B cell (primary cell): ENCODE results near the gene ADRB1. TPM values are rescaled to one million over a fixed set of nuclear protein-coding genes. Genes with fewer than 3 reads are reported as not detected.

Experiments
- ATAC-seq: fragments of 200-7000 bp; cut with Tn5 transposase; one replicate; pipeline ENCODE4 v1.10.0; 2021; ENCODE audit warnings: low read depth, mild to moderate bottlenecking, moderate number of reproducible peaks, moderate library complexity
- CTCF ChIA-PET: fragments of 350-600 bp; sonication (Branson Sonifier 250); formaldehyde crosslinking; loops from one replicate; lab custom pipeline; 2021; ENCODE audit warnings: antibody characterized with exemption, inconsistent platforms; lab: Charles Lee
- POLR2A ChIA-PET: fragments of 350-600 bp; sonication (Branson Sonifier 250); formaldehyde crosslinking; loops from one replicate; lab custom pipeline; 2021; ENCODE audit warnings: antibody characterized with exemption; lab: Charles Lee
- DNase-seq: peaks from one replicate; pipeline ENCODE4 v3.0.0; 2013
- H2AFZ ChIP-seq: 2 replicates; pipeline ENCODE4 v1.6.1; 2012; ENCODE audit warnings: mild to moderate bottlenecking, low read depth, low read length; ENCODE audit not compliant: insufficient read depth, poor library complexity, severe bottlenecking
- H3K27ac ChIP-seq, 2 donors: 1 replicate in 1 of 2; 2 replicates in 1 of 2; pipeline ENCODE4 v1.5.1; 2012 to 2013; ENCODE audit warnings: low read length in 2 of 2, mild to moderate bottlenecking in 2 of 2, moderate library complexity in 1 of 2
- H3K27me3 ChIP-seq, 4 experiments: fragments of 200-600 bp in 1 of 4; sonication (generic) in 1 of 4; replicated peaks in 1 of 4; 1 replicate in 2 of 4; 2 replicates in 2 of 4; pipeline versions ENCODE4 v1.6.1 to v1.7.0; 2013 to 2016; ENCODE audit warnings: low read length in 3 of 4, mild to moderate bottlenecking in 2 of 4, mixed read lengths in 1 of 4, moderate library complexity in 1 of 4; ENCODE audit not compliant: insufficient read depth in 4 of 4, control insufficient read depth in 3 of 4; ENCODE audit errors: control extremely low read depth in 1 of 4
- H3K36me3 ChIP-seq, 2 experiments: replicated peaks in 1 of 2; 1 replicate in 1 of 2; 2 replicates in 1 of 2; pipeline versions ENCODE4 v1.6.1 to v1.7.1; 2013; ENCODE audit warnings: low read length in 1 of 2; ENCODE audit not compliant: insufficient read depth in 2 of 2, control insufficient read depth in 1 of 2; ENCODE audit errors: control extremely low read depth in 1 of 2, extremely low read depth in 1 of 2
- H3K4me1 ChIP-seq, 2 donors: fragments of 200-600 bp in 1 of 2; sonication (generic) in 1 of 2; 1 replicate in 1 of 2; 2 replicates in 1 of 2; pipeline versions ENCODE4 v1.5.1 to v1.6.1; 2013 to 2017; ENCODE audit warnings: low read length in 2 of 2; ENCODE audit not compliant: control insufficient read depth in 2 of 2, insufficient read depth in 2 of 2
- H3K4me2 ChIP-seq: replicated peaks from 2 replicates; pipeline ENCODE3; 2012; ENCODE audit warnings: mild to moderate bottlenecking, low read depth, low read length; ENCODE audit not compliant: poor library complexity, severe bottlenecking
- H3K4me3 ChIP-seq, 5 experiments: fragments of 200-600 bp in 1 of 5; sonication (generic) in 1 of 5; 1 replicate in 3 of 5; 2 replicates in 2 of 5; pipeline versions ENCODE4 v1.5.1 to v1.7.0; 2011 to 2016; ENCODE audit warnings: low read length in 4 of 5, mild to moderate bottlenecking in 4 of 5, low read depth in 2 of 5, control low read depth in 1 of 5, moderate library complexity in 1 of 5; ENCODE audit not compliant: insufficient read depth in 1 of 5; ENCODE audit errors: control extremely low read depth in 1 of 5, extremely low read depth in 1 of 5
- H3K79me2 ChIP-seq: fragments of 200-600 bp; sonication (generic); one replicate; pipeline ENCODE4 v1.6.0; 2016; ENCODE audit warnings: low read length; ENCODE audit not compliant: control insufficient read depth, insufficient read depth
- H3K9ac ChIP-seq: fragments of 200-600 bp; sonication (generic); 2 replicates; pipeline ENCODE4 v1.6.1; 2017; ENCODE audit warnings: mild to moderate bottlenecking, low read length, moderate library complexity
- H3K9me3 ChIP-seq, 3 donors: one replicate each; pipeline versions ENCODE4 v1.6.1 to v1.7.1; 2013; ENCODE audit warnings: low read length in 2 of 3; ENCODE audit not compliant: control insufficient read depth in 2 of 3, insufficient read depth in 1 of 3; ENCODE audit errors: control extremely low read depth in 1 of 3
- H4K20me1 ChIP-seq: 2 replicates; pipeline ENCODE4 v1.6.0; 2012; ENCODE audit warnings: mild to moderate bottlenecking, low read length; ENCODE audit not compliant: insufficient read depth, control insufficient read depth, poor library complexity, severe bottlenecking
- H3K27ac Mint-ChIP-seq: one replicate; pipeline ENCODE4 v1.8.0; 2021; ENCODE audit warnings: mixed read lengths
- H3K27me3 Mint-ChIP-seq: one replicate; pipeline ENCODE4 v1.8.0; 2021; ENCODE audit warnings: mixed read lengths
- H3K4me1 Mint-ChIP-seq: one replicate; pipeline ENCODE4 v1.8.0; 2021; ENCODE audit warnings: mixed read lengths
- H3K4me3 Mint-ChIP-seq: one replicate; pipeline ENCODE4 v1.8.0; 2021; ENCODE audit warnings: mixed read lengths
- H3K9me3 Mint-ChIP-seq: one replicate; pipeline ENCODE4 v1.8.0; 2022; ENCODE audit warnings: mixed read lengths; ENCODE audit not compliant: insufficient read depth
- CTCF ChIP-seq: fragments of 200-600 bp; IDR thresholded peaks from one replicate; pipeline ENCODE4 v1.8.0; 2022; ENCODE audit warnings: antibody characterized with exemption, mild to moderate bottlenecking
- EZH2 ChIP-seq: IDR thresholded peaks from 2 replicates; pipeline ENCODE4 v1.6.1; 2012; ENCODE audit warnings: borderline replicate concordance, low read depth, mild to moderate bottlenecking, moderate library complexity, low read length; ENCODE audit not compliant: insufficient read depth, poor library complexity, severe bottlenecking
- WGBS: methylation state at CpG from one replicate; pipeline ENCODE4 v1.1.5; 2013; ENCODE audit warnings: missing lambda C conversion rate; ENCODE audit not compliant: insufficient coverage; 5-methylcytosine and 5-hydroxymethylcytosine counted together
- intact Hi-C: fragments of 100-400 bp; cut with micrococcal nuclease; formaldehyde crosslinking; loops from one replicate; pipeline ENCODE4 v1.10.0; 2022
- polyA plus RNA-seq: library from polyadenylated mRNA; depleted of rRNA; stranded (reverse); fragments of >200 nt; gene quantifications from 2 replicates; pipeline ENCODE4 v1.2.3, GENCODE V29; 2012
- total RNA-seq, 2 donors: library from RNA; stranded (reverse); fragments of 120-200 nt in 1 of 2; gene quantifications; 1 replicate in 1 of 2; 2 replicates in 1 of 2; pipeline versions ENCODE4 v1.2.3 to v1.2.4, GENCODE V29; 2013 to 2022

Gene ADRB1
- total and polyA plus RNA-seq, 2 donors (not counting 1 experiment from before 2014, with no cell fraction given), result 0.10 TPM; not detected in 1

DNA sequence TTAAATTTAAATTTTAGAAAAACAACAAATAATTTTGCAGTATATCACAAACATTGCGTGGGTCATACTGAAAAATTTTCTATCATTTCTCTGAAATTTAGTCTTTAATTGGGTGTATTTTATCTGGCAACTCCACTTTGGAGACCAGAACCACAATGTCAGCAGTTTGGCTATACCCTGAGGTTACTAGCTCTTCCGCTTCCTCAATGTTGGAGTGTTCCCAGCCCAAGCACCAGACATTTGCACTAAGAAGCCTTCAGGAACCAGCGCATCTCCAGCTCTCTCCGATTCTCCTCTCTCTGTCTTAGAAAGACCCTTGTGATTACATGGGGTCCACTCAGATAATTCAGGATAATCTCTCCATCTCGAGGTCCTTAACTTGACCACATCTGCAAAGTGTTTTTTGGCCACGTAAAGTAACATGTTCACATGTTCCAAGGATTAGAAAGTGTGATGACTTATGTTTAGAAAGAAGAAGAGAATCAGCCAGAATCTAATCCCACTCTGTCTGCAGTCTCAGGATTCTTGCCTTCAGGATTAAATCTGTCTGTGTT is 43.1 kb upstream of the ADRB1 start:
- peaks cover 12% of the 10 kb centered on the region in 2 donors for H3K4me1 ChIP-seq
- no peak overlapping the region for H3K4me2 ChIP-seq
- Mint-ChIP-seq H3K4me1 (peaks cover 14% of the 10 kb centered on the region), H3K27ac (no peak overlapping the region), H3K9me3 (no peaks in the 10 kb centered on the region), H3K4me3 (no peak overlapping the region), H3K27me3 (peaks cover 26% of the 10 kb centered on the region)
- ChIA-PET CTCF (no interaction called here), POLR2A (no interaction called here)
- DNase-seq, result no peak
- ATAC-seq, result no peak
- H3K9me3 ChIP-seq, result no peaks in the 10 kb centered on the region
- no peaks in the 10 kb centered on the region for H4K20me1 ChIP-seq
- H3K36me3 ChIP-seq, result no peaks in the 10 kb centered on the region
- H3K27ac ChIP-seq, result no peak overlapping the region
- no peak overlapping the region for H3K4me3 ChIP-seq
- H3K79me2 ChIP-seq, result no peaks in the 10 kb centered on the region
- no peak overlapping the region for H2AFZ ChIP-seq
- 96% methylated on average over 4 of the region's 6 CpGs for WGBS
- intact Hi-C loops, result no loop called here
- TF ChIP-seq EZH2, result no peak
- no peak for TF ChIP-seq CTCF
- H3K27me3 ChIP-seq, result peaks cover 0 to 8% (median 0%) of the 10 kb centered on the region in 4 experiments
- H3K9ac ChIP-seq, result no peak overlapping the region

- H3K4me3 ChIP-seq, result no peak overlapping the region
- no peak overlapping the region for H3K27ac ChIP-seq
- ATAC-seq (no peak), DNase-seq (no peak)
- no peak for TF ChIP-seq CTCF
- TF ChIP-seq EZH2, result no peak
- H3K79me2 ChIP-seq, result no peaks in the 10 kb centered on the region
- H3K4me3 Mint-ChIP-seq, result no peak overlapping the region
- no peak overlapping the region for H3K27ac Mint-ChIP-seq
- H4K20me1 ChIP-seq, result no peaks in the 10 kb centered on the region
- CTCF ChIA-PET, result no interaction called here
- no peaks in the 10 kb centered on the region for H3K36me3 ChIP-seq
- WGBS, result 94% methylated on average over 2 of the region's 7 CpGs
- peaks cover 0 to 4% (median 0%) of the 10 kb centered on the region in 4 experiments for H3K27me3 ChIP-seq
- peaks cover 11% of the 10 kb centered on the region for H3K27me3 Mint-ChIP-seq
- no peaks in the 10 kb centered on the region for H3K9me3 Mint-ChIP-seq
- peaks cover 12% of the 10 kb centered on the region in 2 donors for H3K4me1 ChIP-seq
- H3K9ac ChIP-seq, result no peak overlapping the region
- POLR2A ChIA-PET, result no interaction called here
- intact Hi-C loops, result no loop called here
- H2AFZ ChIP-seq, result no peak overlapping the region
- H3K4me1 Mint-ChIP-seq, result peaks cover 14% of the 10 kb centered on the region
- no peak overlapping the region for H3K4me2 ChIP-seq
- no peaks in the 10 kb centered on the region for H3K9me3 ChIP-seq
These were observed 41.2 kb upstream of the ADRB1 start for GRCh38 chr10:114002422-114002821.
